VCaP (cell line): ENCODE results near the gene CDK17.
"Not testable (repeated sequence)": the region's sequence is repeated elsewhere in the genome, so short reads cannot be mapped to it uniquely, and the experiment has no call there.

Experiments
- H3K27ac ChIP-seq: fragments of 450-650 bp; 2 replicates; pipeline ENCODE4 v1.5.1; 2017
- CTCF ChIP-seq: fragments of 450-650 bp; conservative IDR thresholded peaks from 2 replicates; pipeline ENCODE4 v1.5.1; 2017; ENCODE audit warnings: mild to moderate bottlenecking, moderate library complexity

The CDK17 gene

GRCh38 chr12:96344124-96344695, 56.0 kb downstream of the CDK17 start:
- no peak for TF ChIP-seq CTCF
- H3K27ac ChIP-seq = no peak overlapping the region

GRCh38 chr12:96343347-96343954, 56.8 kb downstream of the CDK17 start:
- TF ChIP-seq CTCF = no peak
- no peak overlapping the region for H3K27ac ChIP-seq

GRCh38 chr12:96339666-96340065, 60.6 kb downstream of the CDK17 start:
- not testable (repeated sequence) for H3K27ac ChIP-seq

GRCh38 chr12:96338852-96339471, 61.3 kb downstream of the CDK17 start:
- H3K27ac ChIP-seq = no peak overlapping the region
- no peak for TF ChIP-seq CTCF

- no peak overlapping the region for H3K27ac ChIP-seq
- no peak for TF ChIP-seq CTCF
Measured at GRCh38 chr12:96337953-96338352, 62.3 kb downstream of the CDK17 start.

GRCh38 chr12:96336489-96336888, 63.8 kb downstream of the CDK17 start:
- no peak overlapping the region for H3K27ac ChIP-seq
- no peak for TF ChIP-seq CTCF

- no peak overlapping the region for H3K27ac ChIP-seq
- TF ChIP-seq CTCF = no peak
Measured at GRCh38 chr12:96335270-96335669, 65.0 kb downstream of the CDK17 start.

- no peak for TF ChIP-seq CTCF
- no peak overlapping the region for H3K27ac ChIP-seq
Measured at GRCh38 chr12:96334502-96334901, 65.7 kb downstream of the CDK17 start.
